ENCODE results near the gene OSM. TPM values are rescaled to one million over a fixed set of nuclear protein-coding genes. Genes with fewer than 3 reads are reported as not detected.

The OSM gene
- total and polyA plus RNA-seq, 2 experiments from 2014 or later, result not detected

DNA sequence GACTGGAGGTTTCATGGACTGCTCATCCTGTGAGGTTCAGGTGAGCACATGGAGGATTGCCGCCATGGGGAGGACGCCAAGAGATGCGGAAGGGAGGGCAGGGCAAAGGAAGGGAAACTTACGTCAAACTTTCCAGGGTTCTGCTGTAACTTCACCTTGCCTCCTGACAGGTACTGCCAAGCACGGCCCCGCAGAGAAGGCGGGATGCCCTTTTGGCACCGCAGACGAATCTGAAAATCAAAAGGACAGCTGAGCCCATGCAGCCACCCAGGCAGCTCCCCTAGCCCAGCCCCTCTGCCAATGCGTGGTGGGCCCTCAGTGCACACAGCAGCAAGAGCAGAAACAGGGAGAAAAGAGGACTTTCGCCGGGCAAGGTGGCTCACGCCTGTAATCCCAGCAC, 32.7 kb upstream of the OSM start:
- Histone ChIP-seq H4K20me1 (ENCODE audit: insufficient read depth) (no peaks in the 10 kb centered on the region), H3K27ac (no peak overlapping the region), H3K9me3 (ENCODE audit: low read depth) (no peaks in the 10 kb centered on the region), H3K79me2 (ENCODE audit: insufficient read depth) (peaks cover 28% of the 10 kb centered on the region), H2AFZ (no peak overlapping the region), H3K27me3 (replicated peaks; ENCODE audit: insufficient read depth) (no peaks in the 10 kb centered on the region), H3K9ac (no peak overlapping the region), H3K4me1 (ENCODE audit: insufficient read depth) (peaks cover 15% of the 10 kb centered on the region), H3F3A (ENCODE audit: insufficient read depth) (no peaks in the 10 kb centered on the region; the same call in 1 of the 2 replicates), H3K36me3 (ENCODE audit: low read depth) (peaks cover 7% of the 10 kb centered on the region; the same call in 1 of the 2 replicates), H3K9me2 (ENCODE audit: insufficient read depth) (no peaks in the 10 kb centered on the region), H3K4me2 (ENCODE audit: unreplicated experiment) (no peak overlapping the region), H3K4me3 (no peak overlapping the region)
- DNase-seq, result no peak
- TF ChIP-seq EZH2phosphoT487 (IDR thresholded peaks at IDR 0.05; ENCODE audit: insufficient read depth, low read depth) (no peak), EZH2 (IDR thresholded peaks at IDR 0.05; ENCODE audit: insufficient read depth, poor library complexity, severe bottlenecking) (no peak)
- 93 to 97% methylated on average over 13 of the region's 13 CpGs for WGBS, 2 experiments (ENCODE audit: low coverage in 1 of 2, low lambda C conversion rate in 2 of 2, missing lambda C conversion rate in 2 of 2)
- in situ Hi-C loops (cut with MboI), result no loop called here

DNA sequence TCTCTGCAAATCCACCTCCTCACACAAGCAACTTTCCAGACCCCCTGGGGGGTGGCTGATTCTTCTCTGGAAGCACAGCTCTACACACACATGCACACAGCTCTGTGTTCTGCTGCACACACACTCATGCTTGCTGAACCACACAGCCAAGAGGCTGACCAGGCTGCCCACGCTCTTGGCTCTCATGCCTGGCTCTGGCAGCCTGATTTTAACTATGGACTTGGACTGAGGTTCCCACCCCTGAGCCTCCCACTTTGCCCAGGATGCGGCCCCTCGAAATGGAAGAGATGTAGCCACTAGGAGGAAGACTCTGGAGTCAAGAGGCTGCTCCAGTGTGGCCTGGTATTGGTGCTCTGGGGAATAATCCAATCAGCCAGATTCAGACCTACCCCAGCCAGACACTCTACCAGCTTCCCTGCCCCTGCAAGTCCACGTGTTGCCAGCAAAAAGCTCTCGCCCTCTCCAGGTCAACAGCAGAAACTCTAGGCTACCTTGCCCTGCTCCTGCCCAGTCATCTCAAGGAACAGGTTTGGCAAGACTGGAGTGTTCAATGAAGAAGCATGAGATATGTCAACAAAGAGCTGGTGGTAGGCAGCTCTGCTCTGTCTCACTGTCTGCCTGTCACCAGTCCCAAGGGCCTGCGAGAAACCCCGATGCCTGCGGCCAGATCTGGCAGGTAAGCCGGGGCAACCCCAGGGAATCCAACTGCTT, 31.5 kb upstream of the OSM start:
- Histone ChIP-seq H3K4me2 (ENCODE audit: unreplicated experiment) (no peak overlapping the region), H3K4me1 (ENCODE audit: insufficient read depth) (peaks cover 13% of the 10 kb centered on the region), H3K9me2 (ENCODE audit: insufficient read depth) (no peaks in the 10 kb centered on the region), H3K9ac (no peak overlapping the region), H2AFZ (no peak overlapping the region), H3K79me2 (ENCODE audit: insufficient read depth) (peaks cover 17% of the 10 kb centered on the region), H3K27ac (no peak overlapping the region), H3K27me3 (replicated peaks; ENCODE audit: insufficient read depth) (no peaks in the 10 kb centered on the region), H4K20me1 (ENCODE audit: insufficient read depth) (no peaks in the 10 kb centered on the region), H3K4me3 (no peak overlapping the region), H3K36me3 (ENCODE audit: low read depth) (peaks cover 7% of the 10 kb centered on the region; the same call in 1 of the 2 replicates), H3F3A (ENCODE audit: insufficient read depth) (no peaks in the 10 kb centered on the region; the same call in 1 of the 2 replicates), H3K9me3 (ENCODE audit: low read depth) (no peaks in the 10 kb centered on the region)
- 92 to 96% methylated on average over 9 of the region's 9 CpGs for WGBS, 2 experiments (ENCODE audit: low coverage in 1 of 2, low lambda C conversion rate in 2 of 2, missing lambda C conversion rate in 2 of 2)
- DNase-seq, result no peak
- no peak for TF ChIP-seq EZH2 (IDR thresholded peaks at IDR 0.05; ENCODE audit: insufficient read depth, poor library complexity, severe bottlenecking)
- no peak for TF ChIP-seq EZH2phosphoT487 (IDR thresholded peaks at IDR 0.05; ENCODE audit: insufficient read depth, low read depth)
- in situ Hi-C loops (cut with MboI), result no loop called here

DNA sequence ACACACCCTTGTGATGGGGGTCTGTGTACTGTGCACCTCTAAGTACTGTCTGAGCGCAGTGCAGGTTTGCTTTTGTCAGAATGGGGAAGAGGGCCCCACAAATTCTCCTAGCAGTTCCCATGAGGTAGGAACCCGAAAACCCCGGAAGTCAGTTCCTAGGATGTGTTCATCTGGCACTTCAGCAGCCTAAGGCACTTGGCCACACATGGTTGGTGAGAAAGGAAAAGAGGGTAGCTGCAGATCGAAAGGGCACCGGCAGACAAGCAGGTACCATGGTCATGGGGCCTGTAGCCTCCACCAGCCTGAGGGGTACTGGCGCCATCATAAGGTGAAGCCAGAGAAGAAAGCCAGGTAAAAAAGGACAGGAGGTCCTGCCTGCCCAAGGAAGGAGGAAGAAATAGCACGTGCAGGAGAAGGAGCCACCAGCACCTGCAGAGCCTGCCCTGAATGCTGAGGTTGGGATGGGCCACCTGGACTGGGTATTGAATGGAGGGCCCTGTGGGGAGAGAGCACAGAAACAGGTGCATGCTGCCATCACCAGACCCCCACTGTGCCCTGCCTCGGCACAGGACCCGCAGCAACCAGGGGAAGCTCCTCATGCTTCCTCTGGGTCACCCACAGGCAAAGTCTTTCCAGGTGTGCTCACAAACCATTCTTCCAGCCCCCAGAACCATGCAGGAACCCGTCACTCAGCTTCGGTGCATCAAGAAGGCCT, 30.8 kb upstream of the OSM start:
- WGBS, 2 experiments (ENCODE audit: low coverage in 1 of 2, low lambda C conversion rate in 2 of 2, missing lambda C conversion rate in 2 of 2), result 94 to 95% methylated on average over 11 of the region's 11 CpGs
- Histone ChIP-seq H3K4me2 (ENCODE audit: unreplicated experiment) (no peak overlapping the region), H2AFZ (no peak overlapping the region), H3K9me3 (ENCODE audit: low read depth) (no peaks in the 10 kb centered on the region), H3K4me1 (ENCODE audit: insufficient read depth) (peaks cover 11% of the 10 kb centered on the region), H4K20me1 (ENCODE audit: insufficient read depth) (no peaks in the 10 kb centered on the region), H3K36me3 (ENCODE audit: low read depth) (peaks cover 7% of the 10 kb centered on the region; the same call in 1 of the 2 replicates), H3K27me3 (replicated peaks; ENCODE audit: insufficient read depth) (no peaks in the 10 kb centered on the region), H3K4me3 (no peak overlapping the region), H3K27ac (no peak overlapping the region), H3F3A (ENCODE audit: insufficient read depth) (no peaks in the 10 kb centered on the region; the same call in 1 of the 2 replicates), H3K79me2 (ENCODE audit: insufficient read depth) (peaks cover 14% of the 10 kb centered on the region), H3K9ac (no peak overlapping the region), H3K9me2 (ENCODE audit: insufficient read depth) (no peaks in the 10 kb centered on the region)
- DNase-seq, result no peak
- TF ChIP-seq EZH2phosphoT487 (IDR thresholded peaks at IDR 0.05; ENCODE audit: insufficient read depth, low read depth), result no peak
- no peak for TF ChIP-seq EZH2 (IDR thresholded peaks at IDR 0.05; ENCODE audit: insufficient read depth, poor library complexity, severe bottlenecking)
- in situ Hi-C loops (cut with MboI), result no loop called here

DNA sequence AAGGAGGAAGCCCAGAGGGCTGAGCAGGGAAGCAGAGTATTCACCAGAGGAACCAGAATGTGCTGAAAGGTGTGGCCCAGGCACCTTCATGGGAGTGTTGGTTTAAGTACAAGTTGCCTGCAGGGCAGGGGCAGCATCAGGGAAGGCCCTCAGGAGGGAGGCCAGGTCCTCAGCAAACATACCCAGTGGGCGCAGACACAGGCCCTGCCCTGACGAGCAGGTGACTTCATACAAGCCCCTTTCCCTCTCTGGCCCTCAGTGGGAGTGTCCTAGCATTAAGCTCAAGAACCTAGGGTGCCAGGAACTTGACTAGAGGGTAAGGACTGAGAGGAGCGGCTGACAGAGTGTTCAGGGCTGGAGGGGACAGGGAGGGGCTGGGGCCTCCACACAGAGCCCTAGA, 30.2 kb upstream of the OSM start:
- Histone ChIP-seq H3K27ac (no peak overlapping the region), H3K9ac (no peak overlapping the region), H3K4me3 (no peak overlapping the region), H3K9me3 (ENCODE audit: low read depth) (no peaks in the 10 kb centered on the region), H3K27me3 (replicated peaks; ENCODE audit: insufficient read depth) (no peaks in the 10 kb centered on the region), H3K79me2 (ENCODE audit: insufficient read depth) (peaks cover 14% of the 10 kb centered on the region), H3F3A (ENCODE audit: insufficient read depth) (peaks cover 3% of the 10 kb centered on the region; the same call in 1 of the 2 replicates), H3K4me1 (ENCODE audit: insufficient read depth) (peaks cover 5% of the 10 kb centered on the region; the same call in 1 of the 2 replicates), H4K20me1 (ENCODE audit: insufficient read depth) (no peaks in the 10 kb centered on the region), H3K36me3 (ENCODE audit: low read depth) (peaks cover 7% of the 10 kb centered on the region; the same call in 1 of the 2 replicates), H3K9me2 (ENCODE audit: insufficient read depth) (no peaks in the 10 kb centered on the region), H3K4me2 (ENCODE audit: unreplicated experiment) (no peak overlapping the region), H2AFZ (no peak overlapping the region)
- TF ChIP-seq EZH2 (IDR thresholded peaks at IDR 0.05; ENCODE audit: insufficient read depth, poor library complexity, severe bottlenecking), result no peak
- TF ChIP-seq EZH2phosphoT487 (IDR thresholded peaks at IDR 0.05; ENCODE audit: insufficient read depth, low read depth), result no peak
- in situ Hi-C loops (cut with MboI), result no loop called here
- 69 to 77% methylated on average over 3 of the region's 3 CpGs for WGBS, 2 experiments (ENCODE audit: low coverage in 1 of 2, low lambda C conversion rate in 2 of 2, missing lambda C conversion rate in 2 of 2)
- DNase-seq, result no peak
